HepG2 (cell line): ENCODE results near the gene TMBIM4.

Experiments used
- ZNF780A ChIP-seq: sonication (generic); formaldehyde crosslinking; IDR thresholded peaks from 2 replicates; pipeline ENCODE4 v1.8.0; 2022; ENCODE audit warnings: mild to moderate bottlenecking, missing genetic modification reagents, moderate library complexity
- ZNF816 ChIP-seq: sonication (generic); formaldehyde crosslinking; IDR thresholded peaks from 2 replicates; pipeline ENCODE4 v1.8.0; 2022; ENCODE audit warnings: missing genetic modification reagents, mild to moderate bottlenecking, borderline replicate concordance

GRCh38 chr12:66159123-66159522, 10.7 kb downstream of the TMBIM4 start:
- no peak for TF ChIP-seq ZNF780A (CRISPR knock-in tag)
- TF ChIP-seq ZNF816 (CRISPR knock-in tag): no peak
